Measurements from ENCODE around the gene VWC2.

GRCh38 chr7:49840751-49841405 is 67.4 kb downstream of the VWC2 start:
- TF ChIP-seq CTCF (IDR thresholded peaks at IDR 0.05) (no peak), EP300 (IDR thresholded peaks at IDR 0.05) (no peak)
